ENCODE data around the gene GPC6.

DNA sequence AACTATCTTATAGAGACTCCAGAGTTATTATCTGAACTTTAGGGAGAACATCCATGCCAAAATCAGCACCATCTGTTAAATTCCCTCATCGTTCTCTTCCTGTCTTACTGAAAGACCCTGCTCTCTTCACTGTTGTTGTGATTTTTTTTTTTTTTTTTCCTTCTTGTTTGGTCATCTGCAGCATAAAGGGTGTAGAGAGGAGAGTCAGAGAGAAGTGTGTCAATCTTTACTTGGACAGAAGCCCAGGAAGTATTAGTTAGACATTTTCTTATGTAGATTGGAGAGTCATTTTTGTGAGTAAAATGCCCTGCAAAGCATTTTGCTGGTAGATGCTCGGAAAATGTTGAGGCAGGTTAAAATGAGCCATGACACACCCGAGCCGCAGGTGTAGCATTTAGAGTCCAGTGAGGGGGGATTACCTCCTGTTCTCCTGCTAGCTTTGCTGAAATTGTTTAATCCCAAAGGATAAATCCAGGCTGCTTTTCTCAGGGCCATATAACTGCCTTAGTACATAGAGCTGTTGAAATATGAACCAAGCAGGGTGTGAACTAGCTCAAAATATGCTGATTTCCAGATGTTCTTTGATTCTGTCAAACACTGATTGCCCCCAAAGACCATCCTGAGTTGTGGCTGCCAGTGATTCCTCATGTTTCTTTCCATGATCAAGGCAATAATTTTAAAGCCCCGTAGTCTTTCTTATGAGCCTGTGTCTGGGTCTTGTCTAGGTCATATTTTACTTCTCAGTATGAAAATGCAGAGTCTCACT lies 1109.3 kb downstream of the GPC6 start:
- TF ChIP-seq EP300 (IDR thresholded peaks at IDR 0.05) (no peak), NFE2L2 (conservative IDR thresholded peaks at IDR 0.05; ENCODE audit: low read length) (no peak), NPAS2 (CRISPR knock-in tag; IDR thresholded peaks at IDR 0.05; ENCODE audit: borderline replicate concordance) (no peak), RAD21 (conservative IDR thresholded peaks at IDR 0.05 in 1 of 2, IDR thresholded peaks at IDR 0.05 in 1 of 2) (no peak)

Data from A549 (cell line).